Measurements from ENCODE around the gene C1orf35. TPM values are rescaled to one million over a fixed set of nuclear protein-coding genes. Genes with fewer than 3 reads are reported as not detected.

C1orf35 gene
- total and polyA plus RNA-seq, 2 of the 8 experiments (the other 6 are each of a cell fraction or from before 2014, with no cell fraction given): 18.6 to 19.9 TPM

GRCh38 chr1:228066891-228067654 is 36.1 kb downstream of the C1orf35 start:
- no peak overlapping the region for H3K4me3 ChIP-seq (ENCODE audit: extremely low read depth in 1 of 4, insufficient read depth in 2 of 4, low read depth in 3 of 4, low read length in 4 of 4)
- no peak overlapping the region for H2AFZ ChIP-seq (ENCODE audit: low read length)
- H3K9me3 ChIP-seq (ENCODE audit: insufficient read depth in 2 of 2, low read depth in 1 of 2, low read length in 1 of 2): no peaks in the 10 kb centered on the region
- no peak overlapping the region for H3K14ac ChIP-seq (ENCODE audit: insufficient read length)
- peaks cover 23% of the 10 kb centered on the region; the same call in 1 of the 2 replicates for H3K23me2 ChIP-seq (ENCODE audit: low read depth, low read length)
- 65% methylated on average over 8 of the region's 10 CpGs; no CpG with 5 or more reads in 1 of the 2 experiments for WGBS, 2 experiments (ENCODE audit: extremely low coverage in 1 of 2, insufficient coverage in 1 of 2, insufficient read length in 1 of 2, insufficient replicate concordance in 2 of 2, low coverage in 1 of 2, low lambda C conversion rate in 2 of 2, missing lambda C conversion rate in 1 of 2)
- H3K79me1 ChIP-seq (ENCODE audit: low read depth, low read length): no peaks in the 10 kb centered on the region
- no peak overlapping the region for H2BK20ac ChIP-seq (ENCODE audit: low read length)
- FAIRE-seq (no peak), DNase-seq (ENCODE audit: low read depth in 1 of 2, low spot score in 2 of 2) (no peak)
- no peak overlapping the region for H2BK5ac ChIP-seq (ENCODE audit: low read depth, low read length)
- H4K20me1 ChIP-seq (replicated peaks in 1 of 2; ENCODE audit: control insufficient read depth in 1 of 2, insufficient read depth in 2 of 2, low read length in 2 of 2): peaks cover 3 to 5% of the 10 kb centered on the region in 2 experiments
- H3K79me2 ChIP-seq (ENCODE audit: control insufficient read depth in 1 of 2, insufficient read depth in 2 of 2, low read length in 2 of 2): no peaks in the 10 kb centered on the region
- no peak overlapping the region for H3K56ac ChIP-seq (replicated peaks; ENCODE audit: insufficient read length, low read depth, low read length)
- no peak overlapping the region for H2BK12ac ChIP-seq (ENCODE audit: low read depth, low read length)
- no peak overlapping the region for H4K5ac ChIP-seq (ENCODE audit: insufficient read length, low read depth, low read length)
- peaks cover 0 to 3% (median 0%) of the 10 kb centered on the region in 4 experiments; a peak in 1 of 7 replicates for H3K4me1 ChIP-seq (replicated peaks in 1 of 4; ENCODE audit: control insufficient read depth in 3 of 4, insufficient read depth in 4 of 4, low read length in 3 of 4)
- H3K4ac ChIP-seq (replicated peaks; ENCODE audit: insufficient read length, low read depth, low read length): no peak overlapping the region
- H3K18ac ChIP-seq (ENCODE audit: extremely low read depth, low read length): no peak overlapping the region
- H3K36me3 ChIP-seq (ENCODE audit: control insufficient read depth in 2 of 4, insufficient read depth in 4 of 4, low read length in 3 of 4): no peaks in the 10 kb centered on the region
- H4K8ac ChIP-seq (ENCODE audit: extremely low read depth, insufficient read depth, low read length): no peak overlapping the region
- H2BK120ac ChIP-seq (replicated peaks; ENCODE audit: low read depth, low read length): no peak overlapping the region
- H3K4me2 ChIP-seq (ENCODE audit: insufficient read depth in 1 of 2, low read depth in 2 of 2, low read length in 2 of 2): no peak overlapping the region
- CTCF ChIA-PET (ENCODE audit: partially characterized antibody): interaction anchor here (0.8 to 14.1 kb wide), 3 partner anchors 10 to 65 kb away, joined by 3 to 197 read pairs (median 3); partner anchors contain the start of gene WNT3A
- no peak overlapping the region for H3K9ac ChIP-seq (replicated peaks in 1 of 4; ENCODE audit: extremely low read depth in 1 of 4, low read depth in 3 of 4, low read length in 3 of 4)
- no peak overlapping the region for H3K23ac ChIP-seq (ENCODE audit: insufficient read length)
- POLR2A ChIA-PET (ENCODE audit: partially characterized antibody): interaction anchor here (1.4 kb wide), 1 partner anchor 15 kb away, joined by 4 read pairs; the partner anchor contains the start of gene ARF1
- H2AK5ac ChIP-seq (ENCODE audit: low read depth, low read length): no peak overlapping the region
- H2BK15ac ChIP-seq (ENCODE audit: low read length): no peak overlapping the region
- no peak overlapping the region for H3K27ac ChIP-seq (ENCODE audit: low read depth, low read length)
- no peak overlapping the region for H4K91ac ChIP-seq (replicated peaks; ENCODE audit: insufficient read length, low read length)
- H3K27me3 ChIP-seq (replicated peaks in 1 of 4; ENCODE audit: control insufficient read depth in 3 of 4, extremely low read depth in 1 of 4, insufficient read depth in 3 of 4, low read length in 3 of 4): peaks cover 19 to 86% (median 80%) of the 10 kb centered on the region in 4 experiments
- TF ChIP-seq EP300 (IDR thresholded peaks at IDR 0.05; ENCODE audit: borderline replicate concordance in 1 of 2, low read depth in 2 of 2, low read length in 2 of 2) (no peak), SP1 (IDR thresholded peaks at IDR 0.05; ENCODE audit: low read depth, low read length) (no peak), BCL11A (IDR thresholded peaks at IDR 0.05; ENCODE audit: low read depth in 2 of 2, low read length in 2 of 2) (no peak), TAF1 (IDR thresholded peaks at IDR 0.05; ENCODE audit: low read depth, low read length) (no peak), POU5F1 (IDR thresholded peaks at IDR 0.05; ENCODE audit: low read depth, low read length) (no peak), MAFK (IDR thresholded peaks at IDR 0.05; ENCODE audit: low read depth, low read length) (no peak), EZH2 (IDR thresholded peaks at IDR 0.05; ENCODE audit: low read depth, low read length, severe bottlenecking) (no peak), NRF1 (IDR thresholded peaks at IDR 0.05; ENCODE audit: low read depth, low read length) (no peak), SAP30 (IDR thresholded peaks at IDR 0.05; ENCODE audit: insufficient read depth, insufficient replicate concordance, low read length) (no peak)
- TF ChIP-seq, protein P1, sequence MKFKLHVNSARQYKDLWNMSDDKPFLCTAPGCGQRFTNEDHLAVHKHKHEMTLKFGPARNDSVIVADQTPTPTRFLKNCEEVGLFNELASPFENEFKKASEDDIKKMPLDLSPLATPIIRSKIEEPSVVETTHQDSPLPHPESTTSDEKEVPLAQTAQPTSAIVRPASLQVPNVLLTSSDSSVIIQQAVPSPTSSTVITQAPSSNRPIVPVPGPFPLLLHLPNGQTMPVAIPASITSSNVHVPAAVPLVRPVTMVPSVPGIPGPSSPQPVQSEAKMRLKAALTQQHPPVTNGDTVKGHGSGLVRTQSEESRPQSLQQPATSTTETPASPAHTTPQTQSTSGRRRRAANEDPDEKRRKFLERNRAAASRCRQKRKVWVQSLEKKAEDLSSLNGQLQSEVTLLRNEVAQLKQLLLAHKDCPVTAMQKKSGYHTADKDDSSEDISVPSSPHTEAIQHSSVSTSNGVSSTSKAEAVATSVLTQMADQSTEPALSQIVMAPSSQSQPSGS (IDR thresholded peaks at IDR 0.05; ENCODE audit: low read length): no peak
